ACHN (cell line): ENCODE measurements around the gene KANSL2.
A peak's percentile ranks its signal among the peaks of the same experiment; 100 is the strongest.
"Not testable (repeated sequence)": the region's sequence is repeated elsewhere in the genome, so short reads cannot be mapped to it uniquely, and the experiment has no call there.

Source experiments
- DNase-seq: peaks from one replicate; pipeline ENCODE4 v3.0.0-alpha.2; 2015
- in situ Hi-C: cut with HindIII; loops from 2 replicates; pipeline ENCODE4 v1.10.0; 2017; ENCODE audit warnings: low sequenced_read_pairs, low pct_ligation_motif_present, low pct_unique_long_range_greater_than_20kb

The KANSL2 gene

DNA sequence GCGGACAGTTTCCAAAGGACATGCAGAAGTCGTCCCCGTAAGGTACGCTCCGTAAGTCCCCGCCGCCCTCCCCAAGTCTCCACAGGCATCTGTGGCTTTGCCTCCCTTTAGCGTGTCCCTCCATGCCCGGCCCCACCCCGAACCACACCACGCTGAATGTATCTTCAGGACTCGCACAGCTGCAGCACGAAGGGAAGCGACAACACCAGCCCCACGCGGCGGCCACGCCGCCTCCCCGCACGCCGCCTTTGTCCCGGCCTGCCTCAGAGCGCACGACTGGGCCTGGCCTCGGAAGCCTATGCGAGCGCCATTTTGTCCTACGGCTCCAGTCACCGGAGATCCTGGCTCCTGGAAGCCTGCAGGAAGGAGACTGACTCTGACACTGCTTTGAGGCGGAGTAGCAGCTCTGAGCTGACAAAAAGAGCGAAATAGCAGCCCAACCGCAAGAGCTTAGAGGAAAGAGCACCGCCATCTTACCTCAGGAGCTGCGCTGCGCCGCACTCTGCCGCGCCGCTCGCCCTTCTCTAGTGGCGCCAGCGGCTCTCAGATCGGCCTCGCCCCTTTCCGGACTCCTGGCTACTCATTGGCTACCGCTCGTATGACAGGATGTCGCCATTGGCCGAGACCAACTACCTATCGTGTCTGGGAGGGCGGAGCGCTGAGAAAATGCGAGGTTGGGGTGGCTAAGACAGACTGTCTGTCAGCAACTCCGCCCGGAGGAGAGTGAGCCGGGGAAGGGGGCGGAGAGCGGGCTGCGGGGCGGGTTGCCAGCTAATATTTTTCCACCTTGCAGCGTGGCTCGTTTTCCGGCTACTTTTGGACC lies at the start of gene KANSL2:
KANSL2 (minus strand) TSS at position 529 of the 823 bp plus-strand sequence. CDS start 606 bp downstream, outside the sequence.
- in situ Hi-C loops = no loop called here
- DNase-seq = peak; percentile 100

GRCh38 chr12:48728807-48729206 lies 46.8 kb upstream of the KANSL2 start:
- in situ Hi-C loops = no loop called here
- DNase-seq = no peak

DNA sequence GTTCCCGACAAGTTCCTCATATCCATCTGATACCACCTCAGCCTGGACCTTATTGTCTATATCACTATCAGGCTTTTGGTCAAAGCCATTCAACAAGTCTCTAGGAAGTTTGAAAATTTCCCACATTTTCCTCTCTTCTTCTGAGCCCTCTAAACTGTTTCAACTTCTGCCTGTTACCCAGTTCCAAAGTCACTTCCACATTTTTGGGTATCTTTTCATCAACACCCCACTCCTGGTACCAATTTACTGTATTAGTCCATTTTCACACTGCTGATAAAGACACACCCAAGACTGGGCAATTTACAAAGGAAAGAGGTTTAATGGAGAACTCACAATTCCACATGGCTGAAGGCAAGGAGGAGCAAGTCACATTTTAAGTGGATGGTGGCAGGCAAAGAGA lies 38.7 kb upstream of the KANSL2 start:
- in situ Hi-C loops, DNase-seq: not testable (repeated sequence)

DNA sequence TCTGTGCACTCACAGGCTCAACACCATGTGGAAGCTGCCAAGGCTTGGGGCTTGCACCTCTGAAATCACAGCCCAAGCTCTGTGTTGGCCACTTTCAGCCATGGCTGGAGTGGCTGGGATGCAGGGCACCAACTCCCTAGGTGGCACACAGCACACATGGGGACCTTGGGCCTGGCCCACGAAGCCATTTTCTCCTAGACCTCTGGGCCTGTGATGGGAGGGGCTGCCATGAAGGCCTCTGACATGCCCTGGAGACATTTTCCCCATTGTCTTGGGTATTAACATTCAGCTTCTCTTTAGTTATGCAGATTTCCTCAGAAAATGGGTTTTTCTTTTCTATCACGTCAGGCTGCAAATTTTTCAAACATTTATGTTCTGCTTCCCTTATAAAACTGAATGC lies 38.1 kb upstream of the KANSL2 start:
- in situ Hi-C loops, DNase-seq: not testable (repeated sequence)

GRCh38 chr12:48719002-48719401 lies 37.0 kb upstream of the KANSL2 start:
- in situ Hi-C loops, DNase-seq: not testable (repeated sequence)

DNA sequence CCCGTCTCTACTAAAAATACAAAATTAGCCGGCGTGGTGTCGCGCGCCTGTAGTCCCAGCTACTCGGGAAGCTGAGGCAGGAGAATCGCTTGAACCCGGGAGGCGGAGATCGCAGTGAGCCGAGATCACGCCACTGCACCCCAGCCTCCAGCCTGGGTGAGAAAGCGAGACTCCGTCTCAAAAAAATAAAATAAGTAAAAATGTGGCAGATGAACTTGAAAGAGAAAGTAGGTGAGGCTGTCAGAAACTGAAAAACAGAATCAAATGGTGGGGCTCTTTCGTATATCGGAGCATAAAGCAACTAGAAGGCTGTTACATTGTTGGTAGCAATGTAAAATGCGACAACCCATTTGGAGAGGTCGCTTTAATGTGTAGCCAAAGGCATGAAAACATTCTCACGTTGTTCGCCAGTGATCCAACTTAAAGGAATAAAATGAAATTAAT lies 35.2 kb upstream of the KANSL2 start:
- DNase-seq = peak; percentile 29
- in situ Hi-C loops = no loop called here

DNA sequence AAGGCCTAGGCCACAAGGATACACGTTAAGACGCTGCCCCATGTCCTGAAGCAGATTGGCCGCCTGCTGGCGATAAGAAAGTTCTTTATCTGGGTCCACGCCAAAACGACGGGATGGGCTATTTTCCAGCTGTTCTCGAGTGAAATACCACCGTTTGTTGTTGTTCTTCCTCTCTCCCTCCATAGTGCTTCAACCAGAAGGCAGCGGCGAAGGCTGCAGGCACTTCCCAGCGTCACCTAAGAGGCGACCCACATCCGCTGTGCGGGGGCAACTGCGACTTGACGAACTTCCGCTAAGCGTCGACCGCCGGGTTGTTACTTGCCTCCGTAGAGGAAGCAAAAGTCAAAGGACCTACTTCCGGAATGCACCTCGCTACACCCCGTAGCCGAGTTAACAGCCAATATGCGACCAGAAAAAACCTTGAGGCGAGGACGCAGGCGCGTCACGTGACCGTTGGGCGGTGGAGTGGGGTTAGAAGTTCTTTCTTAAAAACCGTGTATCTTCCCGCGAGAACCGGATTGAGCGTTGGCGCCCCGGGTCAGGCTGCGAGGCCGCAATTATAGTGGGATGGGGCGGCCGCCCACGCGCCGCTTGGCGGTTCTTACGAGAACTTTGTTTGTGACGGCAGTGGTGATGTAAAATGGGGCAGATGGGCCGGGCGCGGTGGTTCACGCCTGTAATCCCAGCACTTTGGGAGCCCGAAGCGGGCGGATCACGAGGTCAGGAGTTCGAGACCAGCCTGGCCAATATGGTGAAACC lies 34.6 kb upstream of the KANSL2 start, which contains the start of gene CCNT1:
CCNT1 (minus strand) TSS at position 215 of the 759 bp plus-strand sequence; CDS start at position 183, 32 bp downstream.
- in situ Hi-C loops = no loop called here
- peak; percentile 100 for DNase-seq

DNA sequence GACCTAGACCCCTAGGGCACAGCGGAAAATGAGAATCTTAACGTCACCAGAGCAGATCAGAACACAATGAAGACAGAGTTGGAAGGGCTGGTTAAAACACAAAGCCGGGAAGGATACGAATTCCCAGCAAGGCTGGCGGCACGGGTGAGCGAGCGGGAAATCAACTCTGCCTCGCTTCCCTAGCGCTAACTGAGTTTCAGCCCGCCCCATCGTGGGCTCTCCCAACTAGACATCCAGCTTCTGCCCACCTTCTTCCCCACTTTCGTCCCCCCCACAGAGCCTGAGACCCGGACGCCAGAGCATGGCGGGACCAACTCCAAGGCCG lies 34.1 kb upstream of the KANSL2 start:
- DNase-seq = no peak
- in situ Hi-C loops = no loop called here

GRCh38 chr12:48712209-48712608 lies 30.2 kb upstream of the KANSL2 start:
- DNase-seq = no peak
- in situ Hi-C loops = no loop called here

- DNase-seq, in situ Hi-C loops: not testable (repeated sequence)
These were observed 16.8 kb upstream of the KANSL2 start for GRCh38 chr12:48698822-48699221.

GRCh38 chr12:48696626-48697025 lies 14.6 kb upstream of the KANSL2 start:
- in situ Hi-C loops = no loop called here
- no peak for DNase-seq

DNA sequence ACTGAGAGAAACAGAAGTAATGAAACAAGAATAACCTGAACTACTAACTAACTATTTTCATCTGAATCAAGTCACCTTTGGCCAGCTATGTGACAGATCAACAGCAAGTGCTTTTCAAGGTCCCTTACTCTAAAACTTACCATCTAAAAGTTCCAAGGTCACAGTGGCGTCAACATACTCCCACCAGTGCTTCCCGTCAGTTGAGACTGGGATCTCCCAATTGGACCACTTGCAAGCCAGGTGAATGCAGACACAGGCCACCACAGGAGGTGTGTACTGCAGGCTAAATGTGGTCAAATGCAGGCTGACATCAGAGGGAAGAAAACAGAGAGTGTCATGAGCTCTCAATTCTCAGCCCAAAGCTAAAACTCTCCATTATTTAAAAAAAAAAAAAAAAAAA lies 13.8 kb upstream of the KANSL2 start:
- no peak for DNase-seq
- in situ Hi-C loops = no loop called here

GRCh38 chr12:48694038-48694437 lies 12.0 kb upstream of the KANSL2 start:
- no peak for DNase-seq
- in situ Hi-C loops = no loop called here

DNA sequence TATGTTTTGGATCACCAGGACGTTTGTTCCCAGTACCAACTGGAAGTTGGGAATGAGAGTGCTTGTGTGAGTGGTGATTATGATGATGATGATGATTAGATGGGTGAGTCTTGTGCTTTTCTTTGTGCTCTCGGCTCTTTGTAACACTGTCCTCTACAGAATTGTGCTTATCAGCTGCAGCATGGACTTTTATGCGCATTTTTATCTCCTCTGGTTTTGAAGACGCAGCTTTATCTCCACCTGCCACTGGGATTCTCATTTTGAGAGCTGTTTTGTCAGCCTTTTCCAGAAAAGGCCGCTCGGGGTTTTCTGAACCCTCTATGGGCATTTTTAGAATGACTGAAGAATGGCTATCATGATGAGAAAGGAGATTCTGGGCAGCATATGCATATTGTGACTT lies 11.5 kb upstream of the KANSL2 start:
- no peak for DNase-seq
- in situ Hi-C loops = no loop called here

DNA sequence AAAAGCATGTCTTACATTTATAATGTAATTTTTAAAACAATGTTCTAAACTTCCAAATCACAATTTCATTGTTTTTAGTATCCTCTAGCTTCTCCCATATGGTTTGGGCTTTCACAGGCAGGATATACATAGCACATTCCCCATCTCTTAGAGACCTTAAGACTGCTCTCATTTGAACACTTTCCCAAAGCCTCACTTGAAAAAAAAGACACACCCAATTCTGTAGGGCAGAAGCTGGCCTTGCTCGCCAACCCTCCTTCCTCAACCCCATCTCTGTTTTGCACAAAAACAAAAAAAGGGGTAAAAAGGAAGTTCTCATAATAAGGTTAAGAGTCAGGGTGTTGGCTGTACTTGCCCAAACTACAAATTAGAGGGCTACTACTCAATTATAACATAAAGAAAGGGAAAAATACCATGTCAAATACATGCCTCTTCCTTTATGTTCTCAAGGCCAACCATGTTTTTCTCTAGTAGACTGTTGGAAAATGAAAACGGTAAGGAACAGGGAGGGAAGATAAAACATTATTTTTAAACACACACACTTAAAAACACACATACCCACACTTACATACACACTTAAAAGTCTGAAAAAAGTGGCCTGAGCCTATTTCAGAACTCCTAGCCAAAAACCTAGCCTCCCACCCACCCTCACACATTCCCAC lies 9.9 kb upstream of the KANSL2 start:
- DNase-seq = no peak
- in situ Hi-C loops = no loop called here

GRCh38 chr12:48690990-48691389 lies 9.0 kb upstream of the KANSL2 start:
- DNase-seq = peak; percentile 63
- in situ Hi-C loops = no loop called here

- in situ Hi-C loops = no loop called here
- DNase-seq = no peak
These were observed 8.4 kb upstream of the KANSL2 start for GRCh38 chr12:48690436-48690835.

- in situ Hi-C loops = no loop called here
- DNase-seq = no peak
These were observed 6.8 kb upstream of the KANSL2 start for GRCh38 chr12:48688836-48689235.

DNA sequence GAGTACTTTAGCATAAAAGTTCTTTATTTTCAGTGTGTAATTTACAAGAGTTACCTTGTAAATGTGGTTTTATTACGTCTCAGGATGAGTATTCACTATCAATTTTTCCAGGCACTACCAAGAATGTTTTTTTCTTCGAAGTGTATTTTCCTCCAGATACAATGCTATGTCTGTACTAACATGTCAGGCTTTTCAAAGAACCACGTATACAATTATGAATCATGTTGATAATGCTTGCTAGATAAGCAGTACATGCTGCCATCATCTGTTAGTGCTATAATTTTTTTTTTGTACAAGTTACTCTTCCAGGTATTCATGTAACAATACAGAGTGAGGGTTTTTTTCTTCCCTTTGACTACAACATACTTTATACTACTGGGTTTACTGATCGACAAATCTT lies 5.6 kb upstream of the KANSL2 start:
- no peak for DNase-seq
- in situ Hi-C loops = no loop called here
